Superior temporal gyrus (tissue), 1 donor: Measurements from ENCODE around the gene ANKRD13A.
"Not testable (repeated sequence)": the region's sequence is repeated elsewhere in the genome, so short reads cannot be mapped to it uniquely, and the experiment has no call there.

Experiments used
- DNase-seq: peaks from one replicate; pipeline ENCODE4 v3.0.0-alpha.2; 2016; ENCODE audit errors: extremely low spot score

Gene ANKRD13A

GRCh38 chr12:110048242-110049027, 49.2 kb downstream of the ANKRD13A start, which contains the start of gene C12orf76:
Gene C12orf76 (minus strand): TSS chr12:110048522. CDS start chr12:110048495, 27 bp downstream.
- DNase-seq: peak; percentile 99

DNA sequence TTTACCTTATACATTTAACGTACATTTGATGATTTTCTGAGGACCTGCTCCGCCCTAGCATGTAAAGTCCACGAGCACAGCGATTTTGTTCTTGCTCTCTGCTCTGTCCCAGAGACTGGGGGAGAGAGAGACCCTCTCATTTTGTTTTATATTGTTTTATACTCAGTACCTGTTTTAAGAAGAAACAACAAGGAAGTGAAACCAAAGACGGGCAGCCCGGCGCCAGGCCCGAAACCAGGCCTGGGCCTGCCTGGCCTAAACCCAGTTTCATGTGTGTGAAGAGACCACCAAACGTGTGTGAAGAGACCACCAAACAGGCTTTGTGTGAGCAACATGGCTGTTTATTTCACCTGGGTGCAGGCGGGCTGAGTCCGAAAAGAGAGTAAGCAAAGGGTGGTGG, 49.8 kb downstream of the ANKRD13A start:
- DNase-seq: not testable (repeated sequence)

- not testable (repeated sequence) for DNase-seq
These were observed 50.4 kb downstream of the ANKRD13A start for GRCh38 chr12:110049666-110050065.

DNA sequence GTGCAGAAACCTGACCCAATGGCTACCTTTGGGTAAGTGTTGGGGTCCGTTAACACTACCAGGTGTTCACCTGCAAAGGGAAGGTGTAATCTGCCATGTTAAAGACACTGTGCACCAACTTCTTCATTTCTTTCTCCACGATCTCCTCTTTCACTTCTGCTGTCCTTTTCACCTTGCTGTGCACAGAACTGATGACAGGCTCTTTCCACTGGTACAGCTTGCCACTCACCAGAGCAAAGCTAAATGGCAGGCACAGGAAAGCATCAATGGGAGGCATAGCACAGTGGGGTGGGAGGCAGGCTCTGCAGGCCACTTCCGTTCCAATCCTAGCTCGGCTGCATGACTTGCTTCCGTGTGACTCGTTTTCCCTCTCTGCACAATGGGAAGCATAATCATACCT, 51.7 kb downstream of the ANKRD13A start:
- no peak for DNase-seq

DNA sequence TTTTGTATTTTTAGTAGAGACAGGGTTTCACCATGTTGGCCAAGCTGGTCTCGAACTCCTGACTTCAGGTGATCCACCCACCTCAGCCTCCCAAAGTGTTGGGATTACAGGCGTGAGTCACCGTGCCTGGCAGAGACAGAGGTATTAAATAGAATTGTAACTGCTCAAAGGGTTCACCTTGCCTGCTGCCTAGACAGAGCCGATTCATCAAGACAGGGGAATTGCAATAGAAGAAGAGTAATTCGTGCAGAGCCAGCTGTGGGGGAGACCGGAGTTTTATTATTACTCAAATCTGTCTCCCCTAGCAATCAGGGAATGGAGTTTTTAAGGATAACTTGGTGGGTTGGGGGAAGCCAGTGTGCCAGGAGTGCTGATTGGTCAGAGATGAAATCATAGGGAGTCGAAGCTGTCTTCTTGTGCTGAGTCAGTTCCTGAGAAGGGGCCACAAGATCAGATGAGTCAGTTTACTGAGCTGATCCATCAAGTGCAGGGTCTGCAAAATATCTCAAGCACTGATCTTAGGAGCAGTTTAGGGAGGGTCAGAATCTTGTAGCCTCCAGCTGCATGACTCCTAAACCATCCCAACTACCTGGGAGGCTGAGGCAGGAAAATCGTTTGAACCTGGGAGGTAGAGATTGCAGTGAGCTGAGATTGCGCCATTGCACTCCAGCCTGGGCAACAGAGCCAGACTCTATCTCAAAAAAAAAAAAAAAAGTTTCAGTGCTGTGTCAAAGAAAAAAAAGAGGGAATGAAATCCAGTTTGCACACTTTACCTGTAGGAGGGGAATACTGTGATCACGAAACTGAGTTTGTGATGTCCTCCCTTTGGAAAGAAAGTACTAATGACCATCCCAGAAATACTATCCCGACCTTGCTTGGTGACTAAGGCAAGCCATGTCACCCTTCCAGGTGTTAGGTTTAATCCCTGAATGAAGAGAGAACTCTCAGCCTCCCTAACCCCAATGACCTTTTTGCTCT, 56.4 kb downstream of the ANKRD13A start:
- not testable (repeated sequence) for DNase-seq

- DNase-seq: not testable (repeated sequence)
These were observed 57.4 kb downstream of the ANKRD13A start for GRCh38 chr12:110056643-110057042.

GRCh38 chr12:110058875-110059615, 59.8 kb downstream of the ANKRD13A start:
- DNase-seq: peak; percentile 59

GRCh38 chr12:110059651-110060000, 60.4 kb downstream of the ANKRD13A start:
- peak; percentile 24 for DNase-seq

DNA sequence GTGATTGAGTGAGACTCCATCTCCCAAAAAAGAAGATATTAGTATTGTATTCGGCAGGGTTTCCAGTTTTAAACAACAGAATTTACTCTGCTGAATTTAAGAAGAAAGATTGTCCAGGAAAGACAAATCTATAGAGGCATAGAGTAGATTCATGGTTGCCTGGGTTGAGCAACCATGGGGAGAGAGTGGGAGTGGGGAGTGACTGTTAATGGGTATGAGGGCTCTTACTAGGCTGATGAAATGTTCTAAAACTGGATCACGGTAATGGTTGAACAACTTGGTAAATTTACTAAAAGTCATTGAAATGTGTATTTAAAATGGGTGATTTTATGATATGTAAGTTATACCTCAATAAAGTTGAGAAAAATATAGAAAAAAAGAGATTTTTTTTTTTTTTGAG, 63.0 kb downstream of the ANKRD13A start:
- DNase-seq: no peak

DNA sequence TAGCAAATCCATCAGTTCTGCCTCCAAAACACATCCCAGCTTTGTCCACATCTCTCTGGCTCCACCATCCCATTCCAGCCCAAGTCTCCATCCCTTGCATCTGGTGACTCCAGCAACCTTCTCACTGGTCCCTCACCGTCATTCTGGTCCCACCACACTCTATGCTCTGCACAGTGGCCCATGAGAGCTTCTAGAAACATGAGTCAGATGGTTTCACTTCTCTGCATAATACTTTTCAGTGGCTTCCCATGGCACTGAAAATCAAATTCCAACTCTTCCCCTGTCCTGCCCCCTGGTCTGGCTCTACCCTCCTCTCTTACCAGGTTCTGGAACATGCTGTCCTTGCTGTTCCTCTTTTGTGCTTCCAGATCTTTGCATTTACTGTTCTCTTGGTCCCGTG, 66.3 kb downstream of the ANKRD13A start:
- DNase-seq: no peak

DNA sequence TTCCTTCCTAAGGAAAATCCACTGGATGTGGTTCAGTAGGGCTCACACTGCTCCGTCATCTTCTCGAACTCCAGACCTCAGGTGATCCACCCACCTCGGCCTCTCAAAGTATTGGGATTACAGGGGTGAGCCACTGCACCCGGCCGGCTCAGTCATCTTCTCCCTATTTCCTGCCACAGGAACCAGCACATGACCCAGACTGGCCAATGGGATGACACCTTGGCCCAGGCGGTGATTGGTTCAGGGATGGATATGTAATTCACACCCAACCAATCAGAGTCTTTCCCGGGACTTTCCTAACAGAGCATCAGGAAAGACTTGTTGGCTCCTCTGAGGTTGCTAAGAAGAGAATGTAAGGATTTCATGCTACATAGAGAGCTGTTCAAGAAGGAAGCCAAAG, 68.3 kb downstream of the ANKRD13A start:
- no peak for DNase-seq

- not testable (repeated sequence) for DNase-seq
These were observed 68.9 kb downstream of the ANKRD13A start for GRCh38 chr12:110068115-110068514.

DNA sequence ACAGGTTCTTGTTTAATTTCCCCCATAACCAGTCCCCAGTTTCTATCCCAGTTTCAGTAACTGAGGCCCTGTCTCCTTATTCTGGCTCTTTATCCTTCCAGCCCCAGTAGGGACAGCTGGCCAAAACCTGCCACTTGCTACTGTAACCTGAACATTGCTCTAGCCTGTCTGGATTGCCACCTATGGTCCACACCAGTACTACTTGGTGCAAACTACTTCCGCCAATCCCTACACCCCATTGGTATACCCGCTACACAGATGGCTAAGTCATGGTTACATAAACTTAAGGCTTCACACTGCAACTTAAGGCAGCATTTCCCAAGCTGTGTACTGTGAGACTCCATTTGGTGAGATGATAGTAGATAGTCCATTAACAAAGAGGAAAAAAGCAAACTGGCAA, 69.4 kb downstream of the ANKRD13A start:
- no peak for DNase-seq

- DNase-seq: no peak
These were observed 72.3 kb downstream of the ANKRD13A start for GRCh38 chr12:110071504-110071903.

GRCh38 chr12:110071967-110072366, 72.7 kb downstream of the ANKRD13A start:
- no peak for DNase-seq

GRCh38 chr12:110072636-110073035, 73.4 kb downstream of the ANKRD13A start:
- not testable (repeated sequence) for DNase-seq

GRCh38 chr12:110073049-110073831, 74.0 kb downstream of the ANKRD13A start:
- DNase-seq: peak; percentile 98

DNA sequence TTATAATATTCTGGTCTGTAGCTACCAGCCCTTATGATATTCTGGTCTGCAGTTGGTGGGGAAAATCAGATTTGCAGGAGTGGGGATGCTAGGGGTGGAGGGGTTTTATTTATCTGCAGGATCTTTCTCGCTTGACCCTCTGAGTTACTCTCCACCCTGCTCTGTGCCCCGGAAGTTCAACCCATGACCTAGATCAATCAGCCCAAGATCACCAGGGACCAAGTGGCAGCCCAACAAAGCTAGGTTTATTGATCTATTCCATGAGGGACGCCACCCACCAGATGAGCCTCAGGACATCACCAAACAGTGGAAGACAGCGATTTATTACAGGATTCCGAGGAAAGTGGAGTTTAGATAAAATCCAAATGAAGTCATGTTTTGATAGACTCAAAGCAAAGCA, 74.9 kb downstream of the ANKRD13A start:
- peak; percentile 73 for DNase-seq

- no peak for DNase-seq
These were observed 76.7 kb downstream of the ANKRD13A start for GRCh38 chr12:110075880-110076279.

GRCh38 chr12:110077800-110078199, 78.6 kb downstream of the ANKRD13A start:
- no peak for DNase-seq
